Measurements from ENCODE around the gene FOXA2.

- no peak for TF ChIP-seq SUZ12 (IDR thresholded peaks at IDR 0.05)
- no peak for TF ChIP-seq FOXM1 (IDR thresholded peaks at IDR 0.05; ENCODE audit: borderline replicate concordance)
- no peak for TF ChIP-seq PKNOX1 (IDR thresholded peaks at IDR 0.05)
- TF ChIP-seq FOXA1 (IDR thresholded peaks at IDR 0.05) = no peak
- no peak for TF ChIP-seq TARDBP (IDR thresholded peaks at IDR 0.05)
- TF ChIP-seq SP1 (IDR thresholded peaks at IDR 0.05) = no peak
- TF ChIP-seq BHLHE40 (IDR thresholded peaks at IDR 0.05; ENCODE audit: borderline replicate concordance) = no peak
Observed at GRCh38 chr20:22611636-22612035, 27.3 kb upstream of the FOXA2 start.

All from HEK293T (cell line).